ENCODE results near the gene BCAN.

- TF ChIP-seq CTCF (conservative IDR thresholded peaks at IDR 0.05; ENCODE audit: low read depth in 2 of 2), result no peak
- no peak for TF ChIP-seq POLR2AphosphoS5 (IDR thresholded peaks at IDR 0.05; ENCODE audit: low read depth)
- peak; percentile 57 for TF ChIP-seq EZH2 (IDR thresholded peaks at IDR 0.05; ENCODE audit: low read depth, unreplicated experiment)
- TF ChIP-seq CREB1 (CRISPR knock-in tag; IDR thresholded peaks at IDR 0.05; ENCODE audit: low read depth), result no peak
These were observed 540 bp downstream of the BCAN start for GRCh38 chr1:156642265-156643048.

Data from GM23338 (cell line).